Stimulated activated naive CD8-positive, alpha-beta T cell treated with anti-CD3 and anti-CD28 coated beads, Interleukin-15, Interleukin-2, amounts not matched to agents 100 U/mL and 50 U/mL, for 24 hours (primary cell): Measurements from ENCODE around the gene CEP57.
A peak's percentile ranks its signal among the peaks of the same experiment; 100 is the strongest.
"Not testable (repeated sequence)": the region's sequence is repeated elsewhere in the genome, so short reads cannot be mapped to it uniquely, and the experiment has no call there.

Source experiments
- ATAC-seq: fragments of 150-1000 bp; cut with Tn5 transposase; one replicate; pipeline ENCODE4 v1.10.0; 2021
- DNase-seq: peaks from one replicate; pipeline ENCODE4 v3.0.0; 2021

The CEP57 gene

DNA sequence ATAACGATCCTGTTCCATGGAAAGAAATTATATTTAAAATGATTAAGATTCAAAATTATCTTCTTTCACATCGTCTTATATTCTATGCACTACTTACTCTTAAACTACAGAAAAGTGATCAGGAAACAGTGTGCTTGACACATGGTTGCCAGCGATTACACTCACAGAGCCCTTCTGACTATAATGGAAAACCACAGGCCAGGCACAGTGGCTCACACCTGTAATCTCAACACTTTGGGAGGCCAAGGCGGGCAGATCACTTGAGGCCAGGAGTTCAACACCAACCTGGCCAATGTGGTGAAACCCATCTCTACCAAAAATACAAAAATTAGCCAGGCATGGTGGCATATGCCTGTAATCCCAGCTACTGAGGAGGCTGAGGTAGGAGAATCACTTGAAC is 69.7 kb downstream of the CEP57 start:
- ATAC-seq, result not testable (repeated sequence)

DNA sequence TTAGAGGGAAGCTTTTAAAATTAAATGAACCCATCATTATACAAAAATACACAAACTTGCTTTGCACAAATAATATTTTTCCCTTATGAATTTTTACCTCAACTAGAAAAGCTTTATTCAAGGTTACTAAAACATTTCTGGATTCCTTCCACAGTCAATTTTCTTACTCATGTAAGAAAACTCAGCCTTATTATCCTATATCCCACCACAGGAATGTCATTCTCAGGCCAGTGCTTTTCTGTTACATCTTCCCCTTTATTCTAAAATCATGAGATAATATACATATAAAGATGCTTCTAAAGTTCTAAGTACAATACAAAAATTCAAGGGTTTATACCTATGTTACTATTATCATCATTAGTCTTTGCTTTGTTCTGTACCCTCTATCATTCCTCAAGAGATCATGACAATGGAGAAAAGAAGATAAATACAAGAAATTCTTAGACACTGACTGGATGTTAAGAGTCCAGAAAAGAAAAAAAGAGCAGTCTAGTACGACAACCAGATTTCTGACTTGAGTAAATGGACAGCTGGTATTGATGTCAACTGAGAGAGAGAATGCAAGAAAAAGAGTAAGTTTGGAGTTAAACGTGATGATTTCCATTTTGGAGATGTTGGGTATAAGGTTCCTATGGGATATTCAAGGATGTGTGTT is 73.3 kb downstream of the CEP57 start:
- DNase-seq (no peak), ATAC-seq (no peak)

More for the DNA sequence above, 69.7 kb downstream of the CEP57 start:
- not testable (repeated sequence) for DNase-seq

DNA sequence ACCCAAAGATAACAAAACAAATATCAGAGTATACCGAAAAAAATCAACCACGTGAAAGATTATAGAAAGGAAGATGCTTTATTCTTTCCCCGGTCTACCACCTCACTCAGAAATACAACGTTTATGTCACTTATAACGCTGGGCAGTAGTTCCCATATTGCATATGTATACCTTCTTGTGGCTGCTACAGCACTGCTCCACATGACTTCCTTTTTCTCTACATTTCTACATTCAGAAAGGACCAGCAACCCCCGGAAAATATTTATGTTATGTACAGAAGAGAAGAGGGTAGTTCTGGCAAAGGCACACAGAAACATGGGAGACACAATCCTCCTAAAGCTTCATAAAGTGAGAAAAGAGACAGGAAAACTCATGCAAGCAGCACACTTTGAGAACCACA is 76.8 kb downstream of the CEP57 start:
- no peak for ATAC-seq
- no peak for DNase-seq

DNA sequence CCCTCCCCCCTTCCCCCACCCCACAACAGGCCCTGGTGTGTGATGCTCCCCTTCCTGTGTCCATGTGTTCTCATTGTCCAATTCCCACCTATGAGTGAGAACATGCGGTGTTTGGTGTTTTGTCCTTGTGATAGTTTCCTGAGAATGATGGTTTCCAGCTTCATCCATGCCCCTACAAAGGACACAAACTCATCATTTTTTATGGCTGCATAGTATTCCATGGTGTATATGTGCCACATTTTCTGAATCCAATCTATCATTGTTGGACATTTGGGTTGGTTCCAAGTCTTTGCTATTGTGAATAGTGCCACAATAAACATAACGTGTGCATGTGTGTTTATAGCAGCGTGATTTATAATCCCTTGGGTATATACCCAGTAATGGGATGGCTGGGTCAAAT is 80.6 kb downstream of the CEP57 start:
- DNase-seq, ATAC-seq: not testable (repeated sequence)

DNA sequence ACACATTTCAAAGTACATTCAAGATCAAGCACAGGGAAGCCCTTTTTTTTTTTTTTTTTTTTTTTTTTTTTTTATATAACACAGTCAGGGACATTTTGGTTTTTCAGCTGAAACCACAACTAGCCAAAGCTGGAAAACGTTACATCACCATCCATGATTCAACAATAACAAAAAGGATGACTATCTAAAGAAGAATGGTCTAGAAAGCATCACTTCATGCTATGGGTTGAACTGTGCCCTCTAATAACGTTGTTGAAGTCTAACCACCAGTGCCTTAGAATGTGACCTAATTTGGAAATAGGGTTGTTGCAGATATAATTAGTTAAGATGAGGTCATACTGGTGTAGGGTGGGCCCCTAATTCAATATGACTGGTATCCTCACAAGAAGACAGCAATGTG is 87.0 kb downstream of the CEP57 start:
- peak; percentile 97 for ATAC-seq
- DNase-seq, result no peak
